ENCODE measurements around the gene RAI1.
A peak's percentile ranks its signal among the peaks of the same experiment; 100 is the strongest.

The RAI1 gene

GRCh38 chr17:17766077-17766743 lies 85.0 kb downstream of the RAI1 start:
- Histone ChIP-seq H3K9me3 (ENCODE audit: control insufficient read depth in 2 of 2, low read length in 2 of 2) (no peaks in the 10 kb centered on the region), H3K27ac (ENCODE audit: low read length) (no peak overlapping the region), H3K9ac (ENCODE audit: low read length in 2 of 2) (peak overlapping the region in 1 of 2 donors; percentile 47), H3K27me3 (ENCODE audit: control insufficient read depth in 1 of 2, insufficient read depth in 2 of 2, low read length in 2 of 2) (no peaks in the 10 kb centered on the region), H3K4me1 (ENCODE audit: control insufficient read depth, insufficient read depth, low read length) (peaks cover 63% of the 10 kb centered on the region), H3K36me3 (ENCODE audit: control insufficient read depth in 2 of 2, insufficient read depth in 2 of 2, low read length in 2 of 2) (peaks cover 0 to 3% of the 10 kb centered on the region in 2 donors), H3K4me3 (ENCODE audit: low read length in 2 of 2) (no peak overlapping the region)

GRCh38 chr17:17766744-17767120 lies 85.5 kb downstream of the RAI1 start:
- Histone ChIP-seq H3K4me3 (ENCODE audit: low read length in 2 of 2) (no peak overlapping the region), H3K27ac (ENCODE audit: low read length) (no peak overlapping the region), H3K27me3 (ENCODE audit: control insufficient read depth in 1 of 2, insufficient read depth in 2 of 2, low read length in 2 of 2) (no peaks in the 10 kb centered on the region), H3K9ac (ENCODE audit: low read length in 2 of 2) (peak overlapping the region; percentile 29 to 47), H3K9me3 (ENCODE audit: control insufficient read depth in 2 of 2, low read length in 2 of 2) (no peaks in the 10 kb centered on the region), H3K36me3 (ENCODE audit: control insufficient read depth in 2 of 2, insufficient read depth in 2 of 2, low read length in 2 of 2) (peaks cover 0 to 3% of the 10 kb centered on the region in 2 donors), H3K4me1 (ENCODE audit: control insufficient read depth, insufficient read depth, low read length) (peaks cover 64% of the 10 kb centered on the region)

GRCh38 chr17:17767154-17767869 lies 86.1 kb downstream of the RAI1 start:
- H3K27ac ChIP-seq (ENCODE audit: low read length), result no peak overlapping the region
- peaks cover 67% of the 10 kb centered on the region for H3K4me1 ChIP-seq (ENCODE audit: control insufficient read depth, insufficient read depth, low read length)
- H3K27me3 ChIP-seq (ENCODE audit: control insufficient read depth in 1 of 2, insufficient read depth in 2 of 2, low read length in 2 of 2), result no peaks in the 10 kb centered on the region
- H3K9me3 ChIP-seq (ENCODE audit: control insufficient read depth in 2 of 2, low read length in 2 of 2), result no peaks in the 10 kb centered on the region
- peak overlapping the region in 1 of 2 donors; percentile 29 for H3K9ac ChIP-seq (ENCODE audit: low read length in 2 of 2)
- no peak overlapping the region for H3K4me3 ChIP-seq (ENCODE audit: low read length in 2 of 2)
- H3K36me3 ChIP-seq (ENCODE audit: control insufficient read depth in 2 of 2, insufficient read depth in 2 of 2, low read length in 2 of 2), result peaks cover 0 to 3% of the 10 kb centered on the region in 2 donors

- H3K9ac ChIP-seq (ENCODE audit: low read length in 2 of 2), result no peak overlapping the region
- peaks cover 0 to 3% of the 10 kb centered on the region in 2 donors for H3K36me3 ChIP-seq (ENCODE audit: control insufficient read depth in 2 of 2, insufficient read depth in 2 of 2, low read length in 2 of 2)
- no peak overlapping the region for H3K4me3 ChIP-seq (ENCODE audit: low read length in 2 of 2)
- no peaks in the 10 kb centered on the region for H3K27me3 ChIP-seq (ENCODE audit: control insufficient read depth in 1 of 2, insufficient read depth in 2 of 2, low read length in 2 of 2)
- H3K4me1 ChIP-seq (ENCODE audit: control insufficient read depth, insufficient read depth, low read length), result peaks cover 65% of the 10 kb centered on the region
- no peaks in the 10 kb centered on the region for H3K9me3 ChIP-seq (ENCODE audit: control insufficient read depth in 2 of 2, low read length in 2 of 2)
- H3K27ac ChIP-seq (ENCODE audit: low read length), result no peak overlapping the region
Measured at GRCh38 chr17:17767887-17768418, 86.7 kb downstream of the RAI1 start.

GRCh38 chr17:17768424-17769088 lies 87.3 kb downstream of the RAI1 start:
- Histone ChIP-seq H3K27me3 (ENCODE audit: control insufficient read depth in 1 of 2, insufficient read depth in 2 of 2, low read length in 2 of 2) (no peaks in the 10 kb centered on the region), H3K36me3 (ENCODE audit: control insufficient read depth in 2 of 2, insufficient read depth in 2 of 2, low read length in 2 of 2) (peaks cover 0 to 3% of the 10 kb centered on the region in 2 donors), H3K4me1 (ENCODE audit: control insufficient read depth, insufficient read depth, low read length) (peaks cover 62% of the 10 kb centered on the region), H3K9ac (ENCODE audit: low read length in 2 of 2) (peak overlapping the region in 1 of 2 donors; percentile 50), H3K4me3 (ENCODE audit: low read length in 2 of 2) (no peak overlapping the region), H3K27ac (ENCODE audit: low read length) (no peak overlapping the region), H3K9me3 (ENCODE audit: control insufficient read depth in 2 of 2, low read length in 2 of 2) (no peaks in the 10 kb centered on the region)

- Histone ChIP-seq H3K9me3 (ENCODE audit: control insufficient read depth in 2 of 2, low read length in 2 of 2) (no peaks in the 10 kb centered on the region), H3K4me3 (ENCODE audit: low read length in 2 of 2) (no peak overlapping the region), H3K27me3 (ENCODE audit: control insufficient read depth in 1 of 2, insufficient read depth in 2 of 2, low read length in 2 of 2) (no peaks in the 10 kb centered on the region), H3K4me1 (ENCODE audit: control insufficient read depth, insufficient read depth, low read length) (peaks cover 72% of the 10 kb centered on the region), H3K27ac (ENCODE audit: low read length) (no peak overlapping the region), H3K36me3 (ENCODE audit: control insufficient read depth in 2 of 2, insufficient read depth in 2 of 2, low read length in 2 of 2) (no peaks in the 10 kb centered on the region), H3K9ac (ENCODE audit: low read length in 2 of 2) (peak overlapping the region in 1 of 2 donors; percentile 1)
Measured at GRCh38 chr17:17769869-17770631, 88.8 kb downstream of the RAI1 start.

GRCh38 chr17:17770632-17771044 lies 89.4 kb downstream of the RAI1 start:
- H3K36me3 ChIP-seq (ENCODE audit: control insufficient read depth in 2 of 2, insufficient read depth in 2 of 2, low read length in 2 of 2), result no peaks in the 10 kb centered on the region
- H3K4me1 ChIP-seq (ENCODE audit: control insufficient read depth, insufficient read depth, low read length), result peaks cover 74% of the 10 kb centered on the region
- H3K9me3 ChIP-seq (ENCODE audit: control insufficient read depth in 2 of 2, low read length in 2 of 2), result no peaks in the 10 kb centered on the region
- no peaks in the 10 kb centered on the region for H3K27me3 ChIP-seq (ENCODE audit: control insufficient read depth in 1 of 2, insufficient read depth in 2 of 2, low read length in 2 of 2)
- H3K4me3 ChIP-seq (ENCODE audit: low read length in 2 of 2), result no peak overlapping the region
- H3K9ac ChIP-seq (ENCODE audit: low read length in 2 of 2), result peak overlapping the region; percentile 21 to 33
- no peak overlapping the region for H3K27ac ChIP-seq (ENCODE audit: low read length)

GRCh38 chr17:17771498-17772201 lies 90.4 kb downstream of the RAI1 start:
- Histone ChIP-seq H3K4me1 (ENCODE audit: control insufficient read depth, insufficient read depth, low read length) (peaks cover 67% of the 10 kb centered on the region), H3K9me3 (ENCODE audit: control insufficient read depth in 2 of 2, low read length in 2 of 2) (no peaks in the 10 kb centered on the region), H3K27ac (ENCODE audit: low read length) (no peak overlapping the region), H3K4me3 (ENCODE audit: low read length in 2 of 2) (no peak overlapping the region), H3K27me3 (ENCODE audit: control insufficient read depth in 1 of 2, insufficient read depth in 2 of 2, low read length in 2 of 2) (no peaks in the 10 kb centered on the region), H3K9ac (ENCODE audit: low read length in 2 of 2) (no peak overlapping the region), H3K36me3 (ENCODE audit: control insufficient read depth in 2 of 2, insufficient read depth in 2 of 2, low read length in 2 of 2) (no peaks in the 10 kb centered on the region)

GRCh38 chr17:17772231-17772630 lies 91.0 kb downstream of the RAI1 start:
- no peak overlapping the region for H3K4me3 ChIP-seq (ENCODE audit: low read length in 2 of 2)
- H3K27me3 ChIP-seq (ENCODE audit: control insufficient read depth in 1 of 2, insufficient read depth in 2 of 2, low read length in 2 of 2), result no peaks in the 10 kb centered on the region
- H3K4me1 ChIP-seq (ENCODE audit: control insufficient read depth, insufficient read depth, low read length), result peaks cover 63% of the 10 kb centered on the region
- H3K27ac ChIP-seq (ENCODE audit: low read length), result no peak overlapping the region
- H3K9me3 ChIP-seq (ENCODE audit: control insufficient read depth in 2 of 2, low read length in 2 of 2), result no peaks in the 10 kb centered on the region
- no peak overlapping the region for H3K9ac ChIP-seq (ENCODE audit: low read length in 2 of 2)
- no peaks in the 10 kb centered on the region for H3K36me3 ChIP-seq (ENCODE audit: control insufficient read depth in 2 of 2, insufficient read depth in 2 of 2, low read length in 2 of 2)
